ENCODE measurements around the gene DNAAF5.

DNAAF5 gene

GRCh38 chr7:781186-781849, 54.8 kb downstream of the DNAAF5 start:
- no peak for TF ChIP-seq CTCF (IDR thresholded peaks at IDR 0.05; ENCODE audit: extremely low read depth, missing control alignments)
- DNase-seq (ENCODE audit: low spot score): no peak

- no peak for DNase-seq (ENCODE audit: low spot score)
Measured at GRCh38 chr7:781936-782529, 55.5 kb downstream of the DNAAF5 start.

GRCh38 chr7:782718-783449, 56.4 kb downstream of the DNAAF5 start:
- TF ChIP-seq CTCF (IDR thresholded peaks at IDR 0.05; ENCODE audit: extremely low read depth, missing control alignments): no peak
- DNase-seq (ENCODE audit: low spot score): no peak

More at GRCh38 chr7:781936-782529, 55.5 kb downstream of the DNAAF5 start:
- no peak for TF ChIP-seq CTCF (IDR thresholded peaks at IDR 0.05; ENCODE audit: extremely low read depth, missing control alignments)

- no peak for TF ChIP-seq CTCF (IDR thresholded peaks at IDR 0.05; ENCODE audit: extremely low read depth, missing control alignments)
- no peak for DNase-seq (ENCODE audit: low spot score)
Measured at GRCh38 chr7:783556-784490, 57.3 kb downstream of the DNAAF5 start.

- DNase-seq (ENCODE audit: low spot score): no peak
- no peak for TF ChIP-seq CTCF (IDR thresholded peaks at IDR 0.05; ENCODE audit: extremely low read depth, missing control alignments)
Measured at GRCh38 chr7:784971-785370, 58.5 kb downstream of the DNAAF5 start.

GRCh38 chr7:785416-785815, 58.9 kb downstream of the DNAAF5 start:
- TF ChIP-seq CTCF (IDR thresholded peaks at IDR 0.05; ENCODE audit: extremely low read depth, missing control alignments): no peak
- DNase-seq (ENCODE audit: low spot score): no peak
